HepG2 (cell line): Measurements from ENCODE around the gene PDXDC1. TPM values are rescaled to one million over a fixed set of nuclear protein-coding genes. Genes with fewer than 3 reads are reported as not detected.

ENCODE experiments used
- AGO2 ChIP-seq: fragments of 200-400 bp; formaldehyde crosslinking; optimal IDR thresholded peaks from 2 replicates; pipeline ENCODE3; 2017; ENCODE audit warnings: mild to moderate bottlenecking, low read depth, low read length, moderate library complexity
- BCL3 ChIP-seq: sonication (generic); formaldehyde crosslinking; IDR thresholded peaks from 2 replicates; pipeline ENCODE4 v1.5.1; 2020; ENCODE audit warnings: mild to moderate bottlenecking, missing genetic modification reagents, moderate library complexity
- ELF3 ChIP-seq: IDR thresholded peaks from 2 replicates; pipeline ENCODE4 v1.6.1; 2016; ENCODE audit warnings: missing genetic modification reagents, missing compliant biosample characterization
- ESRRA ChIP-seq: sonication (generic); formaldehyde crosslinking; IDR thresholded peaks from 2 replicates; pipeline ENCODE4 v1.5.1; 2020; ENCODE audit warnings: mild to moderate bottlenecking, low read depth, missing genetic modification reagents
- HMGXB3 ChIP-seq: sonication (generic); formaldehyde crosslinking; IDR thresholded peaks from 2 replicates; pipeline ENCODE4 v1.4.0; 2020; ENCODE audit warnings: missing genetic modification reagents, borderline replicate concordance
- HOXA3 ChIP-seq: sonication (generic); formaldehyde crosslinking; IDR thresholded peaks from 2 replicates; pipeline ENCODE4 v1.5.0; 2020; ENCODE audit warnings: missing genetic modification reagents
- KDM2A ChIP-seq: sonication (generic); formaldehyde crosslinking; IDR thresholded peaks from 2 replicates; pipeline ENCODE4 v1.4.0; 2020; ENCODE audit warnings: low read depth, missing genetic modification reagents, borderline replicate concordance
- SP4 ChIP-seq: sonication (generic); formaldehyde crosslinking; IDR thresholded peaks from 2 replicates; pipeline ENCODE4 v1.8.1; 2023; ENCODE audit warnings: mild to moderate bottlenecking, missing genetic modification reagents
- TBP ChIP-seq: sonication (generic); formaldehyde crosslinking; IDR thresholded peaks from 2 replicates; pipeline ENCODE4 v1.5.0; 2020; ENCODE audit warnings: missing genetic modification reagents
- ZBTB25 ChIP-seq: IDR thresholded peaks from 2 replicates; pipeline ENCODE4 v1.6.1; 2018; ENCODE audit warnings: missing genetic modification reagents
- ZBTB34 ChIP-seq: sonication (generic); formaldehyde crosslinking; IDR thresholded peaks from 2 replicates; pipeline ENCODE4 v1.8.0; 2022; ENCODE audit warnings: mild to moderate bottlenecking, missing genetic modification reagents
- ZGPAT ChIP-seq: IDR thresholded peaks from 2 replicates; pipeline ENCODE4 v1.6.1; 2016; ENCODE audit warnings: mild to moderate bottlenecking
- ZNF205 ChIP-seq: IDR thresholded peaks from 2 replicates; pipeline ENCODE4 v1.6.1; 2018; ENCODE audit warnings: missing biosample characterization, missing genetic modification reagents
- ZNF326 ChIP-seq: sonication (generic); formaldehyde crosslinking; IDR thresholded peaks from 2 replicates; pipeline ENCODE4 v1.4.0; 2020; ENCODE audit warnings: missing genetic modification reagents, borderline replicate concordance
- ZNF460 ChIP-seq: sonication (generic); formaldehyde crosslinking; IDR thresholded peaks from 2 replicates; pipeline ENCODE4 v1.5.1; 2020; ENCODE audit warnings: missing genetic modification reagents, mild to moderate bottlenecking, borderline replicate concordance
- ZNF580 ChIP-seq: IDR thresholded peaks from 2 replicates; pipeline ENCODE4 v1.6.1; 2016; ENCODE audit warnings: low read depth, borderline replicate concordance
- ZNF776 ChIP-seq: sonication (generic); formaldehyde crosslinking; IDR thresholded peaks from 2 replicates; pipeline ENCODE4 v1.4.0; 2020; ENCODE audit warnings: mild to moderate bottlenecking, missing genetic modification reagents
- ZNF788 ChIP-seq: sonication (generic); formaldehyde crosslinking; IDR thresholded peaks from 2 replicates; pipeline ENCODE4 v1.5.0; 2020; ENCODE audit warnings: mild to moderate bottlenecking, missing genetic modification reagents, borderline replicate concordance
- polyA plus RNA-seq, 8 experiments: library from polyadenylated mRNA; depleted of rRNA in 3 of 8; stranded (reverse) in 7 of 8; unstranded in 1 of 8; fragments of >200 nt; fragmentation: Illumina TruSeq in 4 of 8; extraction: Trizol in 4 of 8; gene quantifications; 2 replicates each; pipeline versions ENCODE4 v1.2.1 to v1.2.3, GENCODE V29; 2011 to 2016; ENCODE audit warnings: low read depth in 4 of 8, missing spikeins in 1 of 8, mixed read lengths in 1 of 8; ENCODE audit not compliant: insufficient read depth in 1 of 8
- total RNA-seq, 5 experiments: library from RNA; depleted of rRNA; stranded (reverse); fragments of >200 nt; fragmentation: Illumina TruSeq; extraction: Trizol; gene quantifications; 2 replicates each; pipeline ENCODE4 v1.2.3, GENCODE V29; 2016; ENCODE audit warnings: low read depth in 1 of 5

Gene PDXDC1
- total and polyA plus RNA-seq, 2 of the 13 experiments (the other 11 are each of a cell fraction or from before 2014, with no cell fraction given) = 133 to 169 TPM

- TF ChIP-seq HMGXB3 (CRISPR knock-in tag) = peak; percentile 82
- peak; percentile 85; the same call in 1 of the 2 replicates for TF ChIP-seq ZNF326 (CRISPR knock-in tag)
- TF ChIP-seq KDM2A (CRISPR knock-in tag) = peak; percentile 96
- peak; percentile 81; the same call in 1 of the 2 replicates for TF ChIP-seq ELF3 (CRISPR knock-in tag)
- 0 out of 2 replicates have a peak, but pooled peaks have one; percentile 86 for TF ChIP-seq TBP (CRISPR knock-in tag)
- peak; percentile 76; the same call in 1 of the 2 replicates for TF ChIP-seq ZNF205 (CRISPR knock-in tag)
- TF ChIP-seq ZNF580 = 0 out of 2 replicates have a peak, but pooled peaks have one; percentile 24
- TF ChIP-seq HOXA3 (CRISPR knock-in tag) = peak; percentile 69; the same call in 1 of the 2 replicates
- peak; percentile 26; the same call in 1 of the 2 replicates for TF ChIP-seq ZNF460 (CRISPR knock-in tag)
- peak; percentile 95 for TF ChIP-seq ZNF776 (CRISPR knock-in tag)
- peak; percentile 62; the same call in 1 of the 2 replicates for TF ChIP-seq ZBTB25 (CRISPR knock-in tag)
- peak; percentile 89; the same call in 1 of the 2 replicates for TF ChIP-seq BCL3 (CRISPR knock-in tag)
- peak; percentile 81 for TF ChIP-seq ZNF788
- TF ChIP-seq AGO2 = peak; percentile 26
- TF ChIP-seq ZGPAT (CRISPR knock-in tag) = peak; percentile 94
- peak; percentile 70; the same call in 1 of the 2 replicates for TF ChIP-seq ESRRA
- TF ChIP-seq ZBTB34 = peak; percentile 62
- TF ChIP-seq SP4 = peak; percentile 91
These were observed at the start of gene PDXDC1 (continued) for GRCh38 chr16:14974656-14975417.
